NB4 (cell line): ENCODE data around the gene RICTOR.

Experiments
- DNase-seq: peaks from one replicate; pipeline ENCODE4 v3.0.0; 2010; ENCODE audit warnings: low read depth
- H3K4me3 ChIP-seq: one replicate; pipeline ENCODE4 v1.5.1; 2011; ENCODE audit warnings: mild to moderate bottlenecking, low read depth, low read length, moderate library complexity
- MYC ChIP-seq: IDR thresholded peaks from 2 replicates; pipeline ENCODE4 v1.6.1; 2011; ENCODE audit warnings: low read depth, low read length
- POLR2A ChIP-seq: IDR thresholded peaks from 2 replicates; pipeline ENCODE4 v1.6.1; 2011; ENCODE audit warnings: mild to moderate bottlenecking; ENCODE audit not compliant: insufficient read length; ENCODE audit errors: extremely low read depth
- TF ChIP-seq, protein P1 (sequence below): IDR thresholded peaks from 2 replicates; pipeline ENCODE4 v1.6.1; 2011; ENCODE audit warnings: low read depth, low read length
- TF ChIP-seq, protein P2 (sequence below): IDR thresholded peaks from one replicate; pipeline ENCODE4 v1.5.1; 2012; ENCODE audit warnings: low read depth, low read length

Gene RICTOR

GRCh38 chr5:39080168-39080567, 6.0 kb upstream of the RICTOR start:
- TF ChIP-seq, protein P1, sequence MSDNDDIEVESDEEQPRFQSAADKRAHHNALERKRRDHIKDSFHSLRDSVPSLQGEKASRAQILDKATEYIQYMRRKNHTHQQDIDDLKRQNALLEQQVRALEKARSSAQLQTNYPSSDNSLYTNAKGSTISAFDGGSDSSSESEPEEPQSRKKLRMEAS: no peak
- no peak for TF ChIP-seq POLR2A
- TF ChIP-seq MYC: no peak
- TF ChIP-seq, protein P2, sequence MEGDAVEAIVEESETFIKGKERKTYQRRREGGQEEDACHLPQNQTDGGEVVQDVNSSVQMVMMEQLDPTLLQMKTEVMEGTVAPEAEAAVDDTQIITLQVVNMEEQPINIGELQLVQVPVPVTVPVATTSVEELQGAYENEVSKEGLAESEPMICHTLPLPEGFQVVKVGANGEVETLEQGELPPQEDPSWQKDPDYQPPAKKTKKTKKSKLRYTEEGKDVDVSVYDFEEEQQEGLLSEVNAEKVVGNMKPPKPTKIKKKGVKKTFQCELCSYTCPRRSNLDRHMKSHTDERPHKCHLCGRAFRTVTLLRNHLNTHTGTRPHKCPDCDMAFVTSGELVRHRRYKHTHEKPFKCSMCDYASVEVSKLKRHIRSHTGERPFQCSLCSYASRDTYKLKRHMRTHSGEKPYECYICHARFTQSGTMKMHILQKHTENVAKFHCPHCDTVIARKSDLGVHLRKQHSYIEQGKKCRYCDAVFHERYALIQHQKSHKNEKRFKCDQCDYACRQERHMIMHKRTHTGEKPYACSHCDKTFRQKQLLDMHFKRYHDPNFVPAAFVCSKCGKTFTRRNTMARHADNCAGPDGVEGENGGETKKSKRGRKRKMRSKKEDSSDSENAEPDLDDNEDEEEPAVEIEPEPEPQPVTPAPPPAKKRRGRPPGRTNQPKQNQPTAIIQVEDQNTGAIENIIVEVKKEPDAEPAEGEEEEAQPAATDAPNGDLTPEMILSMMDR: no peak

DNA sequence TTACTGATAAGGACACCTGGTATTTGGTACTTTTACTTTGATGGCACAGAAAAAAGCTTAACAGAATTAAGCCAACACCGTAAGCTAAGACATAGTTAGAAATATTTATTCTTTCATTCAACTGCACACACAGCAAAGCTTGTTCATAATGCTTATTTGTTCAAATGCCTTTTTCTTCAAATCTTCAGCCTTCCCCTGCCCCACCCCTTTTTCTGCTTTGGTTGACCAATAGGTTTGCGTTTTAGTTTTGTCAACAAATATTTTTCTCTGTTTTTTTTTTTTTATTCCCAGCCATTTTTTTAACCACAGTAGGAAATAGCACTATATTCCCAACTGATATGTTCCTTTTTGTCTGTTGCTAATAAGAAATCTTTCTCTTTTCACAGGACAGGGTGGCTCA, 4.9 kb upstream of the RICTOR start:
- no peak overlapping the region for H3K4me3 ChIP-seq
- no peak for DNase-seq
- TF ChIP-seq, protein P1: no peak
- TF ChIP-seq, protein P2: no peak
- no peak for TF ChIP-seq MYC
- TF ChIP-seq POLR2A: no peak

More at GRCh38 chr5:39080168-39080567, 6.0 kb upstream of the RICTOR start:
- no peak overlapping the region for H3K4me3 ChIP-seq
- DNase-seq: no peak

DNA sequence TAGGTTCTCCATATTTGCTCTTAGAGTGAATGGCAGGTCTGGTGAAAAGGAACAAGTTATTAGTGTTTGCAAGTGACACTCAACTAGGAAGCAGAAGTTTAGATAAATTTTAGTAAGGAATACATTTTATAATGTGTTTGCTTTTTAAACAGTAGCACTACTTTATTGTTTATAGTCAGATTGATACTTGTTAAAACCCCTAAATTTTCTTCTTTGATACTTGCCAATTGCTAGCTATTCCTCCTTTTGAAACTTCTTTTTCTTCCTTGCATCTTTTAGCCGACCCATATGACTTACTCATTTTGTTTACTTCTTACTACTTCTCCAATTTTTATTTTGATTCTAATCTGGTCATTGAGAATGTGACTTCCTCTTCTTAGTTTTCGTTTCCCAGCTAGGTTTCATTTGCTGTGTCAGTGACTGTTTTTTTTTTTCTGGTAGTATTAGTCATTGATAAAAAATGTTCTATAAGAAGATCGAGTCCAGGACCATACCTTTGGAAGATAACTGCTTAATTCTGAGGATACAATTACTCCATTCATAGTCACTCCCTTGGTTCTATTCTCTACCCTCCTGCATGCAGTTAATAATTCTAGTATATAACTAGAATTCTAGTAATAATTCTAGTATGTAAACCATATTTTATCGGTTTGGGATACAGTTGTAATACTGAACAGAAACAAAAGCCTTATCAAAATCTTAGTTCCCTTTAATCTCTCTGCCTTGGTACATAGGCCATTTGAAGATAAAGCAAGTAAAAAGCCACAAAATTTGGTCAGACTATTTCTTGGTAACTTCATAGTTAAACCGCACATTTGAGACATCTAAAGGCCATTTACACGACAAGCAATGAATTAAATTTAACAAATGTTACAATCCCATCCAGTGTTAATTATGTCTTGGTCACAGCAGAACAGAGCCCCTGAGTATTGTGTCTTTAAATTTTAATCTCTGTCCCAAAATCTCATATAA, 2.8 kb upstream of the RICTOR start:
- TF ChIP-seq, protein P2: no peak
- TF ChIP-seq POLR2A: no peak
- TF ChIP-seq MYC: peak; percentile 12; the same call in 1 of the 2 replicates
- TF ChIP-seq, protein P1: 0 out of 2 replicates have a peak, but pooled peaks have one; percentile 9
- DNase-seq: peak; percentile 76
- H3K4me3 ChIP-seq: peak overlapping the region; percentile 29

DNA sequence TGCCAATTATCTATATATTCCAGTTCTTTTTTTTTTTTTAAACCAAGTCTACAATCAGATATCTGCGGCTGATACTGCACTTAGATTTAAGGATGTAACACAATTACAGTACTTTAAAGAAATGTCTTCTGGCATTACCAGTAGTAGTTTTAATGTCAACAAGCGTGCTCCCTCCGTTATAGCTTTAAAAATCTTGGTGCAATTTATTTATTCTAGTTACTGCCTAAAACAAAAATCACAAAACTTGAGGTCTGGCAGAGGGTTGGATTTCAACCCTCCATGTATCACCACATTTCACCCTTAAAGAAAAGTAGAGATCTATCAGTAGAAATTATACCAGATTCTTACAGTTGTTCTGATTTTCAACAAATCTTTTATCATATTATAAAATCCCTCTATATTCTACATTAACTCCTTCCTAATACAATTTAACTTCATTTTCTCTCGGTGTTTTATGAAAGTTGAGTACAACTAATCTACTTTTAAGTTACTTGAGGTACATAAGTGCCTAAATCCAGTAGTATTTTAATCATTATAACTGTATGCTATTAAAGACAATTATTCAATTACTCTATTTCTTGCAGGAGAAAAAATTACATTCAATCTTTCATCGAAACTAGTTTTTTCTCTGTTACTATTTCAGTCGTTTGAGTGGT, 2.0 kb upstream of the RICTOR start:
- H3K4me3 ChIP-seq: no peak overlapping the region
- no peak for TF ChIP-seq MYC

GRCh38 chr5:39073767-39074016, 507 bp downstream of the RICTOR start:
- DNase-seq: no peak
- H3K4me3 ChIP-seq: peak overlapping the region; percentile 88
- peak; percentile 42 for TF ChIP-seq POLR2A
- TF ChIP-seq MYC: no peak

More for the DNA sequence above, 2.0 kb upstream of the RICTOR start:
- DNase-seq: no peak

- DNase-seq: peak; percentile 85
- TF ChIP-seq POLR2A (no peak), MYC (peak; percentile 62; the same call in 1 of the 2 replicates)
- TF ChIP-seq, protein P1: peak; percentile 50
- H3K4me3 ChIP-seq: peak overlapping the region; percentile 88
Measured at GRCh38 chr5:39072925-39073766, 1.1 kb downstream of the RICTOR start.

DNA sequence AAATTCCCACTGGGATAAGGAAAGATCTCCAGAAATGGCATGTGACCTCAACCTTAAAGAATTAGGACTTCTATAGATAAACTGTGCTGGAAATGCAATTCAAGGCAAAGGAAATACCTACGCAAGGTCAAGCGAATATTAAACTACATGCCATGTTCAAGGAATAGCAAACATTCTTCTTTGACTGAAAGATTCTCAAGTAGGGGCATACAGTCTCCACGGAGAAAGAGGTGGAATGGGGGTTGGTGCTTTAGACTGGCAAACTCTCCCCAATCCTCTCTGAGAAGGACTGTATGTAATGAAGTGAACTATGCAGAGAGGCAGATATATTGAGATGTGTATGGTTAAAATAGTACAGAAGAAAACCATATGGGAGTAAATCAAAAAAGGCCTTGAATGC, 6.1 kb downstream of the RICTOR start:
- TF ChIP-seq, protein P2: no peak
- TF ChIP-seq MYC (no peak), POLR2A (no peak)
- TF ChIP-seq, protein P1: no peak
- DNase-seq: no peak
- H3K4me3 ChIP-seq: no peak overlapping the region
